GM19397 (cell line): Measurements from ENCODE around the gene CD44.
A peak's percentile ranks its signal among the peaks of the same experiment; 100 is the strongest.

Source experiments
- ATAC-seq: cut with Tn5 transposase; IDR thresholded peaks from one replicate; pipeline ENCODE4 v1.9.1; 2021; ENCODE audit warnings: mild to moderate bottlenecking, moderate library complexity; ENCODE audit not compliant: unreplicated experiment

CD44 gene

DNA sequence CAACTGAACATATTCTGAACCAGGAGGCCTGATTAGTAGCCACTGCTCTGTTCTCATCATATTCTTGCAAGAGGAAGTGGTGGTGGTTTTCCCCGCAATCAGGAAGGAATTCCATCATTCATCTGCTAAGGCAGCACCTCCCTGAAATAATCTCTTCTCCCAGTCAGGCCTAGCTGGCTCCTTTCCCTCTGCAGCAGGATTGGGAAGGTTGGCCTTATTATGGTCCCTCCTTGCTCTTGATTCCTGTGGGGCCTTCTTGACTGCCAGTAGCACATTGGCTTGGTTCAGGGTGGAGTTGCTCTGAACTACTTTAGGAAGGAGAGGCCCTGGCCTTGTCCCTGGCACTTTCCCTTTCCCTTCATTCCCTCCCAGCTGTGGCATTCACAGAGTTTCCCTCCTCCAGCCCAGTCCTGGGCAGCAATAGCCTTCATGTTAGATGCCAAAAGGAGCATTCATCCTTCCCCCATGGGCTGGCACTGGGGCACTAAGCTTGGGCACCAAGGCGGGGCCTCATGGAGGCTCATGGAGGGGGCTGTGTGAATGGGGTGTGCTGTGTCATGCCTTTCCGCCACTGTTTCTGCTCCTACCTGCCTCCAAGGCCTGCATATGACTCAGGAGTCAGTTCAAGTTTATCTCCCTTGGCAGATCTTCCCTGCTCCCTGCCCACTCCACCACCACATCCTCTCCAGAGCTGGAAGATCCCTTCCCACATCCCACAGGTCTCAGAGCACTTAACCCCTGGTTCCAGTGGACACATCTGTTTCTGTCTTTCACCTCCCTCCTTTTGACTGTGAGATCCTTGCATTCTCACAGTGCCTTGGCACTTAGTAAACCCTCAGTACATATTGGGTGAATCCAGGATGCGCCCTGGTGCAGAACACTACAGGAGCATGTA lies 27.6 kb upstream of the CD44 start:
- no peak for ATAC-seq

DNA sequence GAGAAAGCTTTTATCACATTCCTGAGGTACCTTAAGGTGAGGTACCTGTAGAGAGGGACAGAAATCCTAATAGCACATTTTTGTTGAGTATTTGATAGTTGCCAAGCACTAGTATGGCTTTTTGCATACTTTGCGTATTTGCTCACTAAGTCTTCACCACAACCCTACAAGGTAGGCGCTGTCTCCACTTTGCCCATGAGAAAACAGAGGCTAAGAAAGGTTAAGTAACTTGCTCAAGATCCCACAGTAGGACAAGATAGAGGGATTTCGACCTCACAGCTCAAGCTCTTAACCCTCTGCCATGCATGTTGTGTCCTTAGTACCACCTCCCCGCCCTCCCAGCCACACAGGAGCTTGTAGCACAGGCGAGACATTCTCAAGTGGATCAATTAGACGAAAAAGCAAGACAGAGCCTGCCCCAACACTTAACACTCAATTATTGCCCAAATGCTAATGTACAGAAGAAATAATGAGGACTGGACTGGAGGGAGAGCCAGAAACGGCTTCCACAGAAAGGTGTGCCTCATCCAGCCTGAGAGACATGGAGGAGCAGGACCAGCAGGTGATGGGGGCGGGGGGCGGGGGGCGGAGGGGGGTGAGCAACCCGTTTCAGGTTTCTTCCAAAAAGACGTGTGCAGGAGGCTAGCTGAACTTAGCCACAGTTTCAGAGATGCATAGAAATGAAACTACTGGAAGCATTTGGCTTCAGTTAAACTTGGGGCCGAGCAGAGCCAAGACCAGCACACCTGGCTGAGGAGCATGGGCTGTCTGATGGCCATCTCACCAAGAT lies 26.7 kb upstream of the CD44 start:
- no peak for ATAC-seq

DNA sequence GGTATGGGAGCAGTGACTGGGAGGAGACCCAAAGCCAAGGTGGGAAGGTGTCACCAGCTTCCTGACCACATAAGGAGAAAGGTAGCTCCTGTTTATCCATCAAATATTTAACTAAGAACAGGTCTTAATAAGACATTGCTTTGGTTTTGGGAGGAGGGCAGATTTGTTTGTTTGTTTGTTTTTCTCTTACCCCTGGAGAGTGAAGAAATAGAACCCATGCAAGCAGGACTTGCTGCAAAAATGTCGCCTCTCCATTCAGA lies 26.2 kb upstream of the CD44 start:
- ATAC-seq: no peak

DNA sequence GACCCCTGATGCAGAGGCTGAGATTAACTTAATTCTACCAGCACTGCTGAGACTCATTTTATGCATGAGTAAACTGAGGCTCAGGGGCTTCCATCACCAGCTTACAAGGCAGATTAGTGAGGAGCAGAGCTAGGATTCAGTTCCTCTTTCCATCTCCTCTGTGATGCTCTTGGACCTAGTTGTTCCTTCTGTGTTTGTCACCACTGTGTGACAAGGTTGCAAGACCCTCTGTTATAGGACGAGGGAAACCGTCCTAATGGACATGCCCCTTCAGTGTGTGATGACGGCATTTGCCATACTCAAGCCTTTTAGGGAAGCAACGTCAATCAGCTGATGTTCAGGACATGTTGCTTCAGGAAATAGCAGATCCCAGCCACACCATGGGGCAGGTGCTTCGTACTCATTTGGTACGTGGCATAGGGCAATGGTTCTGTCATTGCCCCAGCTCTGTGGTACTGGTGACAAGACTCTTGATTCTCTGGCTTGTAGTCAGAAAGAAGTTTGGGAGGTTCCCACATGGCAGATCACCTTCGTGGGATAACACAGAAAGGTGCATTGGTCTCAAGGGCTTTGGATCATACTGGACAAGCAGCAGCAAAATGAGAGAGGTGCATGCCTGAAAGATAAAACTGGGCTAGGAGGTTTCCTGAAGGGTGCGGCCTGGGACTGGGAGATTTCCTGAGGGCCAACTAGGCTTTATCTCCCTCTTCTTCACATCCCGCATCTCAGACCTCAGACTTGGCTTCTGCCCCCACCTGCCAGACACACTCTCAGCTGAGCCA lies 23.9 kb upstream of the CD44 start:
- ATAC-seq: no peak

DNA sequence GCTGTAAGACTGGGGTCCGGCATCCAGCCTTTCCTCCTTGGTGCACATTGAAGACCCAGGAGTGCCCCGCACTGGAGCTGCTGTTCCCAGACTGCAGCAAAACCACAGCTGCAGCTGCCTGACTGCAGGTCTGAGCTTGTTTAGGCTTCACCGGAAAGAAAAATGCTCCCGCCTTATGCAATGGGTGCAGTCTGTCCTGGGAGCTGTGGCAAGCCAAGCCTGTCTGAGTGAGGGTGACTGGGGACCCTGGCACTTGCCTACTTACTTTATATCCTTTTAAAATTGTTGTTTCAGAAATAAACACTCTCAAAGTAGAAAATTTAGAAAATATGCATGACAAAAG lies 23.3 kb upstream of the CD44 start:
- ATAC-seq: no peak

DNA sequence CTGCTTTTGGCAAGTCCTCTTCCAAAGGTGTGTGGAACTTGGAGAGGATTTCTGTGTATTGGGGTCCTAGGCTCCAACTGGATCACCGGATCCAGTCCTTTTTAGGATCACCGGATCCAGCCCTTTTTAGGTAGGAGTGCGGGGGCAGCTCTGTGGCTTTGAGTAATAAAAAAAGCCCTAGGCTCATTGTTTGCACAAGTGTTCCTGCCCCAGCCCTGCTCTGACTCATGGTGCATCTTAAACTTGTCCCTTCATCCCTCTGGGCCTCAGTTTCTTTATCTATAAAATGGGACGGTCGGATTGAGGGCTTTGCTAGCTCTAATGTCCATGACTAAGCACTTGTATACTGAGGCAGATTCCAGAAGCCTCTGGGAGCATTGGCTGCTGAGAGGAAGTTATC lies 22.7 kb upstream of the CD44 start:
- ATAC-seq: no peak

DNA sequence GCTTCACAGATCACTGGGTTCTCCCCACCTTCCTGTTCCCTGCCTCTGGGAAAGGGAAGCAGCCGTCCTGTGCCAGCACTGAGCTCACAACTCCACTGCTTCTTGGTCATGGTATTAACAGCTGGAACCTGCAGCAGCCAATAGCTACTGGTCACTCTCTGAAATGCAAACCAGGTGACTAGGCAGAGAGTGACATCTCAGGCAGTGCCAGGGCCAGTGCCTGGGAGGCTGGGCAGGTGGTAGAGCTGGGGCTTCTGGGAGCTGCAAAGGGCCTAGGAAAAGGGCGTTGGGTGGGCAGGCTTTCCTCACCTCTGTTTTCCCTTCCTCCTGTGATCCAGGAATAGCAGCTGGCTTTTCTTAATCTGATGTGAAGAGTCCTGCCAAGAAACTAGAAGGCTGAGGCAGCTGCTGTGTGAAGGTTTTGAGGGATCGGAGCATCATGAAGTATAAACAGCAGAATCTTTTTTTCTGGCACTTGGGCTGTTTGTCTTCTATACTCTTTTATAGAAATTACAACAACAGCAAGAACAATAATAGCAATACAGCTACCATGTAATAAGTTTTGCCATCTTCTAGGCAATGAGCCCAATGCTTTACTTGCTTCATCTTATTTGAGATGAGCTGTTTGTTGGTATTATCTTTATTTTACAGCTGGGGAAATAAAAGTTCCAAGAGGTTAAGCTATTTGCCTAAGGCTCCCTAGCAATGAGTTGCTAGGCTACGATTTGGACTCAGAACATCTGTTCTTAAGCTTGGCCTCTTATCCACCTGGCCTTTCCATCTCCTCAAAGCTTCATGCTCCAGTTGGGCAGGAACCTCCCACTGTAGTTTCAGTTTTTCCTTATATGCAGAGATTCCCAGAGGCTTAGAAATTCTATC lies 22.0 kb upstream of the CD44 start:
- no peak for ATAC-seq

DNA sequence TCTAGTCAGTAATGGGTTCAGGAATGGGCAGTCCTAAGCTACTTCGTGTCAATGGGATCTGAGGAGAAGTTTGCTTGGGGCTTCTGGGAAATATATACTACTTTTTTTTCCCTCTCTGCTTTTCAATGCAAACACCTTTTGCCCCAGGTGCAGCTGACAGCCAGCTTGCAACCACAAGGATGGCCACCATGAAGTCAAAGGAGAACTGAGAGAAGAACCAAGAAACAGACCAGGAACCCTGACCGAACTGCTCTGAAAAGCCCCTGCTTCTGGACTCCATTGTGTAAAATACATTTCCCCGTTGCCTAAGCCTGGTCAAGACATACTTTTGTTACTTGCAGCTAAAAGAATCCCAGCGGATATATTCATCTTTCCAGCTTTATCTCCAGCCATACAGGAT lies 20.1 kb upstream of the CD44 start:
- peak; percentile 71 for ATAC-seq

DNA sequence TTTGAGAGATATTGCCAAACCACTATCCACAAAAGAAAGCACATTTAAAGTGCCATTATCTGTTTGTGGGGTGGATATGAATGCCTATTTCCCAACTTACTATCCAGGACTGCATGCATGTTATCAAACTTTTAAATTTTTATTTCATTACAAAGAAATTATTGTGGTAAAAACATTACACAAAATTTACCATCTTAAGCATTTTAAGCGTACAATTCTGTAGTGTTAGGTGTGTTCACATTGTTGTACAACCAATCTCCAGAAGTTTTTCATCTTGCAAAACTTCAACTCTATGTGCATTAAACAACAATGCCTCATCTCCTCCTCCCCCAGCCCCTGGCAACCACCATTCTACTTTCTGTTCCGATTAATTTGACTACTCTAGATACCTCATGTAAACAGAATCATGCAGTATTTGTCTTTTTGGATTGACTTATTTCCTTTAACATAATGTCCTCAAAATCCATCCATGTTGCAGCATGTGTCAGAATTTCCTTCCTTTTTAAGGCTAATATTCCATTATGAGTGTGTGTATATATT lies 17.6 kb upstream of the CD44 start:
- ATAC-seq: no peak

DNA sequence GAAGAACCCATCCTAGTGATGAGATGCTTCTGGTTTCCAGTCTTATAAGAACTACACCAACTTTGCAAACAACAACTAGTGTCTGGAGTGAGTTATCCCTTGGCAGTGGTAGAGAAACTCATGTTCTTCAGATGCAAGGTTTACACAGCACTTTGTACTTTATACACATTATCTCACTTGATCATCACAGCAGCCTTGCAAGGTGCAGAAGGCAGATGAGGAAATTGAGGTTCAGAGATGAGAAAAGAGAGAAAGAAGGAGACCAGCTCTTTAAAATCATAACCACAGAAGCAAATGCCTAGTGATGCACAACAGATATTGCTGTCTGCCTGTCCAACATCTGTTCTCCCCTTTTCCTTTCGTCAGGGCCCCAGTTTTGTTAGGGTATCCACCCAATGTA lies 16.7 kb upstream of the CD44 start:
- ATAC-seq: no peak

DNA sequence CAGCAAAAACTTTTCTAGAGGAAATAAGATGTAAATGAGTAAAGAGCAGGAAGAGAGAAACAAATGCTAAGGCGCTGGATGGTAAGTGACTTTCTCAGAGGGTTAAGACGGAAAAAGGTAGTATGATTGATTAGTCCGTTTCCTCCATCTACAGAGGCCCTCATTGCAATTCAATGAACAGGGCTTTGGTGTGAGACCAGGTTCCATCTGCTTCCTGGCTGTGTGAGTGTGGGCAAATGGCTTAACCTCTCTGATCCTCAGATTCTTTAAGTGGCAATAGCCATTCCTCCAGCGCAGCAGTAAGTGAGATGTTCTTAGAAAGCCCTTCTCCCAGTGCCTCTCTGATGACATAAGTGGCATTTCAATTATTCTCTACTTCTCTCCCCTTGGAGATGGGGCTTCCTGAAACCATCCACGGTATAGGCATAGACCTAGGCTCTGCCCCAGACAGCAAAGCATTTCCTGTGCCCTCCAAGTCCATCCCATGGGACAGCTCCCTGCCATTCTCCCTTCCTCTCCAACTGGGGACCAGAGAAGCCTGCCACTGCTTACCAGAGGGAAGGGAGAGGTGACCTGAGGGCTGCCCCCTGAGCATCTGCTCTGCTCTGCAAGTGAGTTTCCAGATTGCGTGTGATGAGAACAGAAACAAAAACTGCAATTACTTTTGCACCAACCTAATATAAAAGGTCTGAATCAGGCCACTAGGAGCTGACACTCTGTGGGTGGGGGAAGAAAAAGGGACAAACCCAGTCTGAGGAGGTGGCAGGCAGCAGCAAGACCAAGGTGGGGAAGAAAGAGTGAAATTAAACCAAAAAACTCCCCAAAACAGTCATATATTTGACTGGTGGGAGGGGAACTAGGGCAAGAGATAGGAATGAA lies 12.7 kb upstream of the CD44 start:
- ATAC-seq: peak; percentile 53

DNA sequence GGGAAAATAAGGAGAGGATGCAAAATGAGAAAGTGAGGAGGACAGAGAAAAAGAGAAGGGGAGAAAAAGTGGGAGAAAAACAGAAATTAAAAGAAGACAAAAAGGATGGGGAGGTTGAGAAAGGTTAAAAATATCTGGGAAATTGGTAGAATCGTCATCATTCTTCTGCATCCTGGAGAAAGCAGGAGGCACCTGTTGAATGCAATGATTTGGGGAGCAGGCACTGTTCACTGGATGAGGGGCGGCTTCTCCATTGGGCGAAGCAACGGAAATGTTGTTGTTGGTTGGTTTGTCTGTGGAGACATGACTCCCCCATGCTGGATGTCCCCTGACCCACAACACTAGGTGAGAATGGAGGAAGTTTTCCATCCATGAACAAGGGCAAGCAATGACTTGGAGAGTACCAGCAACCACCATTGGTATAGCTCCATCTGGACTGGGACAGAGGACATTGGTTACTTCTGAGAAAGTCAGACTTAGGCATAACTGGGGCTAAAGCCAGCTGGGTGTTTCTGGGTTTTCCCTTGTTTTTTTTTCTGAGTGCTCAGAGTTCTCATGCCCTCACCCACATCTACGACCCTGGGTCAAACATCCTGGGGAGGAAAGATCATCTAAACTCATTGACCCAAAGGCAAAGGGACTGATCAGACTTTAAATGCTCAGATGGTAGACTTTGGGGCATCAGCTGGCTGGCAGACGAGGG lies 11.9 kb upstream of the CD44 start:
- ATAC-seq: no peak

DNA sequence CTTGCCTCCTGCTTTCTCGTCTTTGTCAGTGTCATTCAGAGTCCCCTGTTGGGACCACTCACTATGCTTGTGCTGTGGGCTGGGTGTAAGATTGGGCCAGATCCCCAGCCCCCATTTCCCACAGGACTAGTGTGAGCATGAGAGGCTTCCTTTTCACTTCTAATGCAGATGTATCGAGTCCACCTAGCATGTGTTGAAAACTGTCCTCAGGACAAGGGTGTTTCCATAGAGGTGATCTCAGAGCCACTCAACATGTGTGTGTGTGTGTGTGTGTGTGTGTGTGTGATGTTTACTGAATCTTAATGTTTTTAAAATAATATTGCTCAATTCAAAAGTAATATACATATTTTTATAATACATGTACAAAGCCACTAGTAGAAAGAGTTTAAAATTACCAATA lies 11.4 kb upstream of the CD44 start:
- ATAC-seq: no peak

DNA sequence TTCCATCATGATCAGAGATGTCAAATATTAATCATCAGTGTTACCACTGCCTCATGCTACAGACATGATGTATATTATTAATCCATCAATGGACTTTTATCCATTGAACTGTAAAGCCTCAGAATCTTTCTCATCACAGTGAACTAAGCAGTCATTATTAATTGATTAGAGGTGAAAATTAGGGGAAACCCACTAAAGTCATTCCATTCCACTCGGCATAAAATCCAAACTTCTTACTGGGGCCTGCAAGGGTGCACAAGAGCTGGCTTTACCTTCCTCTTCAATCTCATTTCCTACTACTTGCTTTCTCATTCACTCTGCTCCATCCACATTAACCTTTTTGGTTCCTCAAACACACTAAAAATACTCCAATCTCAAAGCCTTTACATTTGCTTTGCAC lies 7.9 kb upstream of the CD44 start:
- ATAC-seq: no peak

DNA sequence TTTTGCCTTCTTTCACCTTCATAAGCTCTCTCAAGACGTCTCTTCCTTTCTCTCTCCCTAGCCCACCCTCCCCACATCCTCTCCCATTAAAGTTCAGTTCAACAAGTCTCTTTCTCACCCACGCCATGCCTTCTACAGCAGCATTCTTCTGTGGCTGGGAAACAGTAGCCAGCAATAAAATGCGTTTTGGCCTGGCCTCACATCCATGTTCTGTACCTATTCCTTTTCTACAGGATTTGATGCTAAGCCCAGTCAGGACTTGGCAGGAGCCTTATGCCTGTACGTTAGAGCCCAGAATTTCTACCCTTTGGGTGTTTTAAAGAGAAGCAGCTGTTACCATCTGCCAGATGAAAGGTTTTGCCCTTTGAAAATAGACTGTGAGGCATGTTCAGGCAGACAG lies 7.1 kb upstream of the CD44 start:
- no peak for ATAC-seq

DNA sequence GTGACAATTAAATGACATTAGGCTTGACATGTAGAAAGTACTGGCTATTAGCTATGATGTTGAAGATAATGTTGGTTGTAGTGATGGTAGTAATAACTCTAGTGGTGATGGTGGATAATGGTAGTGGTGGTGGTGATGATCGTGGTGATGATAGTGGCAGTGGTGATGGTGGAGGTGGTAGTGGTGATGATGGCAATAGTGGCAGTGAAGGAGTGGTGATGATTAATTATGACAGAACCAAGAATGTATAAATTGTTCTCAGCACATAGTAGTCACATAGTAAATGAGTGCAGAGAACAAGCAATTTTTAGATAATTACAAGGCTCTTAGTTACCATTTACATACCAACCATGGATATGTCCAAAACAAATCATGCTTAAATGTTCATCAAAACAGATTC lies 5.3 kb upstream of the CD44 start:
- ATAC-seq: no peak

DNA sequence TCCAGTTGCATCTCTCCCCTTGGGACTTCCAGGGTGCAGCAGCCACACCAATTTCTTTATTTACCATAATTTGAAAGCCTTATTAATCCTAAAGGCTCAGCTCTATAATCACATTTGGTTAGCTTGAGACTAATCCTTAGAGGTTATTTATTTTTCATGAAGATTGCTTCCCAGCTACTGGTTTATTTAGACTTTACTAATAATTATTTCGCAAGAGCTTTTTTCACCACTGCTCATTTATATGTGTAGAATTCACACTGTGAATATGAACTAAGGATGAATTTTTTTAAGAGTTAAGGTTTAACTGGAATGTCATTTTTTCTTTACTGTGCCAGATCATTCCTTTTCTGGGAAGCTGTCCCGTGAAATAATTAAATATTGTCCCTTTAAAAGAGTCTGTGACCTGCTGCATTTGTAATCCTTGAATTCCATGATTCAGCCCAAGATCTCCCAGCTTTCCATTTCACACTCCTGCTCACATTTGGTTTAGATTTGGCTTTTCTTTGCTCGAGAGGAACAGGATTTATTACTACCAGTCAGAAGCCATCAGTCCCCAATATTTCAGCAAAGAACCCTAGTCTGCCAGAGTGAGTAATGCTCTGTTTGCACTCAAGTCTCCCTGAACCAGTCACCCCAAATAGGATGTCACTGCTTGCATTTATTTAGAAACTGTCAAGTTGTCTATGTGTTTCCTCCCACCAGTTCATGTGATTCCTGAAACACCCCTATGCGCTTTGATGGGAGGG lies 4.4 kb upstream of the CD44 start:
- no peak for ATAC-seq

DNA sequence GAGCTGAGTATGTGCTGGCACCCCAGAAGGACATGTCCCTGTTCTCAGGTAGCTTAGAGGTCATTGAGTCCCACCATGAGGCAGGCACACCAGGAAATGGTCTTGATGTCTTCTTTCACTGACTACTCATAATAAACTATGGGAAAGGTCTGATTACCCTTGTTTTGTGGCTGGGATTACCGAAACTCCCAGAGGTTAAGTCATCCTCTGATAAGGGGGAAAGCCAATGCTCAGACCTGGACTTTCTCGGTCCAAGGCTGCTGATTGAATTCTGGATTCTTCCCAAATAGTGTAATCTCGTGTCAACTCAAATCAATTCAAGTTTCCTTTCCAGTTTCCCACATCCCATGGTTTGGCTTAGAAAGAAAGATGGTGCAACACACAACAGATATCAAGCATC lies 3.7 kb upstream of the CD44 start:
- no peak for ATAC-seq
